GM21367 (cell line): ENCODE results near the gene KRT222.

Source experiments
- ATAC-seq: cut with Tn5 transposase; IDR thresholded peaks from one replicate; pipeline ENCODE4 v1.9.1; 2021; ENCODE audit not compliant: unreplicated experiment

Gene KRT222

GRCh38 chr17:40615841-40616476 lies 49.0 kb downstream of the KRT222 start:
- no peak for ATAC-seq

DNA sequence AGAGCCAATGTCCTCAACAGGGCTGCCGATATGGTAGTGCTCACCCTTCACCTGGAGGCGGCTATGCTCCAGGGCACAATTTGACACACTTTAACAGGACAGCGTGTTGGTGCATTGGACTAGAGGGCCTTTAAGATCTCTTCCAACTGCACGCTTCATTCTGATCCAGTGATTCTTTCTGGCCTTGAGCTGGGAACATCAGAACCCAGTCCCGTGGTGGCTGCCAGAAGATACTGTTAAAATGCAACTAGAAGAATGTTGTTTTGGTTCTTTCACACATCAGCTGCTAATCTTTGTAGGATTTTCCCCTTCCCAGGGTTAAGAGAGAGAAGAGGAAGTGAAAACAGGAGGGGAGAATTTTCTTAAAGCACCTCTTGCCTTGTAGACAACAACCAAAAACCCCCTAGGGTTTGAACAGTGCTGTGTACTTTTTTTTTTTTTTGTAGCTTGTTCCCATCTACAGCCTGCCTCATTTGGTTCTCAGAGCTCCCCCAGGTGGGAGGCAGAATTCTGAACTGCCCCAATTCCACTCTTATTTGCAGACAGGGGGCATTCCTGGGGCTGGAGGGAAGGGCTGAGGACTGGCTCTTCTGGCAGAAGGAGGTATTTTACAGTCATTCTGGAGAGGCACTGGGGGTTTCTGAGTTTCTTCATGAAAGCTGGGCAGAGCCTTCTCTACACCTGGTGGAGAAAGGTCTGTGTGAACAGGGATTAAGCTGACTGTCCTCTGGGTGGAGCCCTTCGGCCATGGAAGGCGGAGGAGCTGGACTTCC lies 49.7 kb downstream of the KRT222 start:
- peak; percentile 69 for ATAC-seq

DNA sequence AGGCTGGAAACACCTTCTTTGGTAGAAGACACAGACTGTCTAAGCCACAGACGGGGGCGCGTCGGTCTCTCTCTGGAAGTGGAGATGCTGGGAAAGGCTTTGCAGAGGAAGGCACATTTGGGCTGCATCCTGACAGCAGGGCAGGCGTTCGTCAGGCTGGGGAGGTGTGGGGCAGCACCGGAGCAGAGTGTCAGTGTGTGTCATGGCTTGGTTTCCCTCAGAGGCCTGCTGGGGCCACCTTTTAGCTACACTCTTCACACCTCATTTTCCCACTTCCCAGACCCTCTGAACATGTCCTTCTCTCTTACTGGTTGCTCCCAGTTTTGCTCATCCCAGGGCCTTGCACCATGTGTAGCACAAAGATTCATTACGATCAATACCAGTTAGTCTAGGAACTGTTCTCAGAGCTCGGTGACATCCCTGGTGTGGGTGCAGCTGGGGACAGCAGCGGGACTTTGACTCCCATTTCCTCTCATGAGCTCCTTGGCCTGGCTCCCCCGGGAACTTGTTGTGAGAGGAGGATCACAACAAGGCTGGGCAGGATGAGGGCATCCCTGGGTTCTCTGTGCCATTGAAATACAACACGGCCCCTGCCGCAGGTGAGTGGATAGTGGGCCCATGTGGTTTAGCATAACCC lies 50.4 kb downstream of the KRT222 start:
- no peak for ATAC-seq

- ATAC-seq, result no peak
These were observed 51.4 kb downstream of the KRT222 start for GRCh38 chr17:40613467-40614154.

GRCh38 chr17:40612599-40613244 lies 52.3 kb downstream of the KRT222 start:
- ATAC-seq, result no peak

GRCh38 chr17:40611840-40612474 lies 53.0 kb downstream of the KRT222 start:
- ATAC-seq, result no peak

GRCh38 chr17:40610359-40610758 lies 54.6 kb downstream of the KRT222 start:
- ATAC-seq, result no peak

DNA sequence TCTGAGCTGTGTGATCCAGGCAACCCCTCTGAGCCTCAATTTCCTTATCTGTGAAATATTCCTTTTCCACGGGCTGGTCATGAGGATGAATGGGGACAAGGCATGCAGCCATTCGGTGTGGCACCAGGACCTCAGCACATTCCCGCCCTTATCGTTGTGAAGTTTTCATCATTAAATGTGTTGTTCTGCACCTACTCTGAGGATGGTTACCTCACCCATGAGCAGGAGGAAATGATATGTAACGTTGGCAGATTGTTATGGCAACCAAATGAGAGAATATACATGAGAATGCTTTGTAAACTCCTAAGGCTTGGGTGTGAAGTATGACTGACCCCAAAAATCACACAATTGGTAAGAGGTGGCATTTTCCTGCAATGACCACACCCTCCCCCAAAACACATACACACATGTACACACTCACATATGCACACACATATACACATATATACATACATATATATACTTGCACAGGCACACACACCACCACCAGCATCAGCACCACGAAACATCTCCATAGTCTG lies 56.9 kb downstream of the KRT222 start:
- no peak for ATAC-seq

DNA sequence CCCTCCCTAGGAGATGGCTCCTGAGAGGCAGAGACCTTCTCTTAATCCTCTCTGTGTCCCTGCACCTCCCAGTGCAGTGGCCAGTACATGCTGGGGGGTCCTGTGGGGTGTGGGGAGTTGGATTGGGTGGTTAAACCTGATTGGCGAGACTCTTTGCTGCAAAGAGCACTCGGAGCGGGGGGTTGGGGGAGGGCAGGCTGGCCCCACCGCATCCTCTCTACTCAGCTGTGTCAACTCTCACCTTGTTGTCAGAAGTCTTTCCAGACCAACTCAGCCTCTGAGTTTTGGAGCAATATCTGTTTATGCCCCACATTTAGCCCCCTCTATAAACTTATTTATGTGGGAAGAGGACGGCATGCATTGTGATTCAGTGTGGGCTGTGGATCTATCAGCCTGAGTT lies 57.3 kb downstream of the KRT222 start:
- no peak for ATAC-seq

- ATAC-seq, result no peak
These were observed 58.2 kb downstream of the KRT222 start for GRCh38 chr17:40606548-40607353.

GRCh38 chr17:40605306-40605705 lies 59.7 kb downstream of the KRT222 start:
- ATAC-seq, result no peak
